Adrenal gland (tissue), 5 donors: ENCODE measurements around the gene ZNF672.

Experiments used
- POLR2A ChIP-seq, 2 donors: fragments of 450-650 bp; IDR thresholded peaks; one replicate each; pipeline ENCODE4 v1.6.1; 2017; ENCODE audit warnings: antibody characterized with exemption in 2 of 2, mild to moderate bottlenecking in 2 of 2, moderate library complexity in 1 of 2
- TF ChIP-seq, protein P1 (sequence below), 6 experiments: fragments of 450-650 bp in 4 of 6; fragments of 200-600 bp in 2 of 6; sonication (generic) in 1 of 6; IDR thresholded peaks; 1 replicate in 5 of 6; 2 replicates in 1 of 6; pipeline versions ENCODE4 v1.5.1 to v1.8.0; 2016 to 2021; ENCODE audit warnings: antibody characterized with exemption in 6 of 6, mild to moderate bottlenecking in 2 of 6, moderate library complexity in 1 of 6
- donor health status: DM: no; HTN: no; CAD: no.

DNA sequence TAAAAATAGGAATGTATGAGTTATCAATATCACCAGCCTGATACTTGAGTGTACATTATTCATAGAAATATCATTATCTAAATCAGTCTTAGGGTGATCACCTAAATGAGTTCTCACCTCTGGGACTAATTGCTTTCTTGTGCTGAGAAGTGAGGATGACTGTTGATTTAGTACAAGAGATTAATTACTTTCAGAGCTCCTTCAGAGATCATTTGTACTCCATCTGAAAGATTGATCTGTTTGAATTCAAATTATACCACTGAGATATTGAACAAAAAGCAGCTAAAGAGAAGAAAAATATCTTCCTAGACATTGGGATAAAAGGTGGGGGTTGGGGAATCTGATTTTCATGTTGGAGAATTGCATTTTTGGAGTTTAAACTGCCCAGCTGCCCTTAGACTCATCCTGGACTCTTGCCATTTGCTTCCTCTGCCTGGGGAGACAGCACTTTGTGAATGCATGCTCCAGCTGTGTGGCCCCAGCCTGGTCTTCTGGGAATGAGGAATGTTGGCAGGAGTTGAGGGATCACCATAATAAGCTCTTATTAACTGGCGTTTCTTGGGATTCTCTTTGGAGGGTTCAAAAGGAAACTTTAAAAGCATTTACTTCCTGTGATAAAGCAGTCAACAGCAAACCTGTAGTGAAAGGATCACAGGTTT, 48.3 kb downstream of the ZNF672 start:
- TF ChIP-seq, protein P1, sequence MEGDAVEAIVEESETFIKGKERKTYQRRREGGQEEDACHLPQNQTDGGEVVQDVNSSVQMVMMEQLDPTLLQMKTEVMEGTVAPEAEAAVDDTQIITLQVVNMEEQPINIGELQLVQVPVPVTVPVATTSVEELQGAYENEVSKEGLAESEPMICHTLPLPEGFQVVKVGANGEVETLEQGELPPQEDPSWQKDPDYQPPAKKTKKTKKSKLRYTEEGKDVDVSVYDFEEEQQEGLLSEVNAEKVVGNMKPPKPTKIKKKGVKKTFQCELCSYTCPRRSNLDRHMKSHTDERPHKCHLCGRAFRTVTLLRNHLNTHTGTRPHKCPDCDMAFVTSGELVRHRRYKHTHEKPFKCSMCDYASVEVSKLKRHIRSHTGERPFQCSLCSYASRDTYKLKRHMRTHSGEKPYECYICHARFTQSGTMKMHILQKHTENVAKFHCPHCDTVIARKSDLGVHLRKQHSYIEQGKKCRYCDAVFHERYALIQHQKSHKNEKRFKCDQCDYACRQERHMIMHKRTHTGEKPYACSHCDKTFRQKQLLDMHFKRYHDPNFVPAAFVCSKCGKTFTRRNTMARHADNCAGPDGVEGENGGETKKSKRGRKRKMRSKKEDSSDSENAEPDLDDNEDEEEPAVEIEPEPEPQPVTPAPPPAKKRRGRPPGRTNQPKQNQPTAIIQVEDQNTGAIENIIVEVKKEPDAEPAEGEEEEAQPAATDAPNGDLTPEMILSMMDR (IDR thresholded peaks at IDR 0.05): no peak
- TF ChIP-seq POLR2A (IDR thresholded peaks at IDR 0.05): no peak
